ENCODE results near the gene FEM1B. TPM values are rescaled to one million over a fixed set of nuclear protein-coding genes. Genes with fewer than 3 reads are reported as not detected.

The FEM1B gene
- total RNA-seq, 2 donors from 2014 or later = 51.3 to 54.6 TPM

DNA sequence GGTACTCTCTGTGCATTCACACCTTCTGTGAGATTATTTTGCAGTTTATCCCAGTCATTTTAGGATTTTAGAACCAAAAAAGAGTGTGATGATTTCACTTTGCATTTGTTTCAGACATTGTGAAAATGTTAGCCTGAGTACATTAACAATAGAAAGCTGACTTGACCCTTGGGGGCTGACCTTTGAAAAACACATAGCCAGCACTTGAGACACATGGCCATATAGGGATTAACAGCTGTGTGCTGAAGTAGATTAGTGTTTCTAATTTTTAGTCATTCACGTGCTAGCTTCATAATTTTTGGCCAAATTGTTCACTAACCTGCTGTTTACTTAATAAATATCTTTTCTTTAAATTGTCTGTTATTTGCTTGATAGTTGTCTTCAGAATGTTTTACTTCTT is 3.5 kb downstream of the FEM1B start:
- no peaks in the 10 kb centered on the region for H3K27me3 Mint-ChIP-seq (ENCODE audit: low read depth)

DNA sequence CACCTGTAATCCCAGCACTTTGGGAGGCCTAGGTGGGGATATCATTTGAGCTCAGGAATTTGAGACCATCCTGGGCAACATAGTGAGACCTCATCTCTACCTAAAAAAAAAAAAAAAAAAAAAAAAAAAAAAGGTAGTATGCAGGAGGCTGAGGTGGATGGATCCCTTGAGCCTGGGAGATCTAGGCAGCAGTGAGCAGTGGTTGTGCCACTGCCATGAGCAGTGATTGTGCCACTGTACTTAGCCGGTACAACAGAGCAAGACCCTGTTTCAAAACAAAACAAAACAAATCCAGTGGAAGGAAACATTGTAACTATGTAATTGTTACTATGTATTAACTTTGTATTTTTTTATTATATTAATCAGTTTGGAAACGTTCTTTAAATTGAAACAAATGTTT is 5.9 kb downstream of the FEM1B start:
- H3K4me1 Mint-ChIP-seq (ENCODE audit: low read depth) = peaks cover 75% of the 10 kb centered on the region
- ATAC-seq (replicated peaks in 1 of 2) (no peak), DNase-seq (no peak)
- no peak overlapping the region for H3K27ac Mint-ChIP-seq
- peaks cover 11 to 32% of the 10 kb centered on the region in 2 donors for H3K36me3 Mint-ChIP-seq (ENCODE audit: insufficient read depth in 2 of 2)
- no peak overlapping the region for H3K4me3 Mint-ChIP-seq
- H3K27me3 Mint-ChIP-seq (ENCODE audit: low read depth) = no peaks in the 10 kb centered on the region
- no peaks in the 10 kb centered on the region for H3K9me3 Mint-ChIP-seq

More for the DNA sequence above, 3.5 kb downstream of the FEM1B start:
- DNase-seq (no peak), ATAC-seq (replicated peaks in 1 of 2) (no peak)
- Mint-ChIP-seq H3K4me3 (peak overlapping the region; percentile 94 to 100), H3K4me1 (ENCODE audit: low read depth) (peaks cover 65% of the 10 kb centered on the region), H3K36me3 (ENCODE audit: insufficient read depth in 2 of 2) (peaks cover 10 to 29% of the 10 kb centered on the region in 2 donors), H3K27ac (peak overlapping the region; percentile 52), H3K9me3 (no peaks in the 10 kb centered on the region)

- H3K9me3 Mint-ChIP-seq = no peaks in the 10 kb centered on the region
- ATAC-seq (replicated peaks in 1 of 2) (no peak), DNase-seq (no peak)
- no peaks in the 10 kb centered on the region for H3K27me3 Mint-ChIP-seq (ENCODE audit: low read depth)
- peaks cover 5 to 28% of the 10 kb centered on the region in 2 donors for H3K36me3 Mint-ChIP-seq (ENCODE audit: insufficient read depth in 2 of 2)
- peak overlapping the region; percentile 38 for H3K27ac Mint-ChIP-seq
- H3K4me3 Mint-ChIP-seq = peak overlapping the region in 1 of 2 donors; percentile 22
- H3K4me1 Mint-ChIP-seq (ENCODE audit: low read depth) = peaks cover 75% of the 10 kb centered on the region
Observed at GRCh38 chr15:68284616-68285258, 7.2 kb downstream of the FEM1B start.

GRCh38 chr15:68285259-68285980 is 7.9 kb downstream of the FEM1B start:
- Mint-ChIP-seq H3K4me1 (ENCODE audit: low read depth) (peaks cover 69% of the 10 kb centered on the region), H3K27ac (peak overlapping the region; percentile 38), H3K27me3 (ENCODE audit: low read depth) (no peaks in the 10 kb centered on the region), H3K9me3 (no peaks in the 10 kb centered on the region), H3K36me3 (ENCODE audit: insufficient read depth in 2 of 2) (peaks cover 8 to 25% of the 10 kb centered on the region in 2 donors), H3K4me3 (no peak overlapping the region)
- ATAC-seq (replicated peaks in 1 of 2) (no peak), DNase-seq (no peak)

DNA sequence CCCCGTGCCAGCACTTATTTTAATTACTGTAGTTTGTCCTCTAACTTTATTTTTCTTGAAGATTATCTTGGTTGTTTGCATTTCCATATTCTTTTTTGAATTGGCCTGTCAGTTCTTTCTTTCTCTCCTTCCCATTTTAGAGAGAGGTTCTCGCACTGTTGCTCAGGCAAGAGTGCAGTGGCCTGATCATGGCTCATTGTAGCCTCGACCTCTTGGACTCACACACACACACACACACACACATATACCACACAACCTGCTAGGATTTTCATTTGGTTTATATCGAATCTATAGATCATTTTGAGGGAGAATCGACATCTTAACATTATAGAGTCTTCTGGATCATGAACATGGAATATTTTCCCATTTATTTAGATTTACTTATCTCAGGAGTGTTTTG is 8.7 kb downstream of the FEM1B start:
- DNase-seq (no peak), ATAC-seq (replicated peaks in 1 of 2) (no peak)
- Mint-ChIP-seq H3K4me1 (ENCODE audit: low read depth) (peaks cover 60% of the 10 kb centered on the region), H3K27ac (peak overlapping the region; percentile 27), H3K36me3 (ENCODE audit: insufficient read depth in 2 of 2) (peaks cover 8 to 30% of the 10 kb centered on the region in 2 donors), H3K27me3 (ENCODE audit: low read depth) (no peaks in the 10 kb centered on the region), H3K4me3 (no peak overlapping the region), H3K9me3 (no peaks in the 10 kb centered on the region)

DNA sequence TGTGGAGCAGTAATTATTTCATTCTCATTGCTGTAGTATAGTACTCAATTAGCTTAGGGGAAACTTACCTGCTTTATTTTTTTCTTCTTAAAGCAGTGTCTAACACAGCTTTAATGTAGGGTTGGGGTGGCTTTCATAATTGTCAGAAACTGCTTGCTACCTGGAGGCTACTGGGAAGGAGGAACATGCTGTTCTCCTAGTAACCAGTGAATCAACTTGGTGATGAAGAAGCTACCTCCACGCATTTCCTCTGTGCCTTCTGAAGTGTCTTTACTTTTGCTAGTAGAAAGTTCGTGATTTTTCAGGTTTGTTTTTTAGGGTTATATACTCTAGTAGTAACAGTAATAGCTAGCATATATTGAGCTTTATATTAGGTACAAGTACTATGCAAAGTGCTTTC is 11.5 kb downstream of the FEM1B start:
- DNase-seq (no peak), ATAC-seq (replicated peaks in 1 of 2) (no peak)
- no peak overlapping the region for H3K4me3 Mint-ChIP-seq
- H3K27ac Mint-ChIP-seq = peak overlapping the region; percentile 31
- peaks cover 61% of the 10 kb centered on the region for H3K4me1 Mint-ChIP-seq (ENCODE audit: low read depth)
- no peaks in the 10 kb centered on the region for H3K27me3 Mint-ChIP-seq (ENCODE audit: low read depth)
- peaks cover 10 to 26% of the 10 kb centered on the region in 2 donors for H3K36me3 Mint-ChIP-seq (ENCODE audit: insufficient read depth in 2 of 2)
- H3K9me3 Mint-ChIP-seq = no peaks in the 10 kb centered on the region

DNA sequence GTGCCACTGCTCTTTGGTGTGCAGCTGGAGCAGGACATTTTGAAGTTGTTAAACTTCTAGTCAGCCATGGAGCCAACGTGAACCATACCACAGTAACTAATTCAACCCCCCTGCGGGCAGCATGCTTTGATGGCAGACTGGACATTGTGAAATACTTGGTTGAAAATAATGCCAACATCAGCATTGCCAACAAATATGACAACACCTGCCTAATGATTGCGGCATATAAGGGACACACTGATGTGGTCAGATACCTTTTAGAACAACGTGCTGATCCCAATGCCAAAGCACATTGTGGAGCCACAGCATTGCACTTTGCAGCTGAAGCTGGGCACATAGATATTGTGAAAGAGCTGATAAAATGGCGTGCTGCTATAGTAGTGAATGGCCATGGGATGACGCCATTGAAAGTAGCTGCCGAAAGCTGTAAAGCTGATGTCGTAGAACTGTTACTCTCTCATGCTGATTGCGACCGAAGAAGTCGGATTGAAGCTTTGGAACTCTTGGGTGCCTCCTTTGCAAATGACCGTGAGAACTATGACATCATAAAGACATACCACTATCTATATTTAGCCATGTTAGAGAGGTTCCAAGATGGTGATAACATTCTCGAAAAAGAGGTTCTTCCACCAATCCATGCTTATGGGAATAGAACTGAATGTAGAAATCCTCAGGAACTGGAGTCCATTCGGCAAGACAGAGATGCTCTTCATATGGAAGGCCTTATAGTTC is 12.2 kb downstream of the FEM1B start:
- Mint-ChIP-seq H3K27me3 (ENCODE audit: low read depth) (no peaks in the 10 kb centered on the region), H3K27ac (no peak overlapping the region), H3K36me3 (ENCODE audit: insufficient read depth in 2 of 2) (peaks cover 9 to 21% of the 10 kb centered on the region in 2 donors), H3K9me3 (no peaks in the 10 kb centered on the region), H3K4me3 (no peak overlapping the region), H3K4me1 (ENCODE audit: low read depth) (peaks cover 55% of the 10 kb centered on the region)
- no peak for ATAC-seq (replicated peaks in 1 of 2)
- DNase-seq = no peak

DNA sequence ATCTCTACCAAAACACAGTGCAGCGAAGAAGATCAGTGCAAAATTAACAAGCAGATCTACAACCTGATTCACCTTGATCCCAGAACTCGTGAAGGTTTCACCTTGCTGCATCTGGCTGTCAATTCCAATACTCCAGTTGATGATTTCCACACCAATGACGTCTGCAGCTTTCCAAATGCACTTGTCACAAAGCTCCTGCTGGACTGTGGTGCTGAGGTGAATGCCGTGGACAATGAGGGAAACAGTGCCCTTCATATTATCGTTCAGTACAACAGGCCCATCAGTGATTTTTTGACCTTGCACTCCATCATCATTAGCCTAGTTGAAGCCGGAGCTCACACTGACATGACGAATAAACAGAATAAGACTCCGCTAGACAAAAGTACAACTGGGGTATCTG is 13.2 kb downstream of the FEM1B start:
- H3K4me3 Mint-ChIP-seq = no peak overlapping the region
- no peak overlapping the region for H3K27ac Mint-ChIP-seq
- DNase-seq = no peak
- no peaks in the 10 kb centered on the region for H3K9me3 Mint-ChIP-seq
- peaks cover 7 to 14% of the 10 kb centered on the region in 2 donors for H3K36me3 Mint-ChIP-seq (ENCODE audit: insufficient read depth in 2 of 2)
- H3K4me1 Mint-ChIP-seq (ENCODE audit: low read depth) = peaks cover 46% of the 10 kb centered on the region
- ATAC-seq (replicated peaks in 1 of 2) = no peak
- no peaks in the 10 kb centered on the region for H3K27me3 Mint-ChIP-seq (ENCODE audit: low read depth)

DNA sequence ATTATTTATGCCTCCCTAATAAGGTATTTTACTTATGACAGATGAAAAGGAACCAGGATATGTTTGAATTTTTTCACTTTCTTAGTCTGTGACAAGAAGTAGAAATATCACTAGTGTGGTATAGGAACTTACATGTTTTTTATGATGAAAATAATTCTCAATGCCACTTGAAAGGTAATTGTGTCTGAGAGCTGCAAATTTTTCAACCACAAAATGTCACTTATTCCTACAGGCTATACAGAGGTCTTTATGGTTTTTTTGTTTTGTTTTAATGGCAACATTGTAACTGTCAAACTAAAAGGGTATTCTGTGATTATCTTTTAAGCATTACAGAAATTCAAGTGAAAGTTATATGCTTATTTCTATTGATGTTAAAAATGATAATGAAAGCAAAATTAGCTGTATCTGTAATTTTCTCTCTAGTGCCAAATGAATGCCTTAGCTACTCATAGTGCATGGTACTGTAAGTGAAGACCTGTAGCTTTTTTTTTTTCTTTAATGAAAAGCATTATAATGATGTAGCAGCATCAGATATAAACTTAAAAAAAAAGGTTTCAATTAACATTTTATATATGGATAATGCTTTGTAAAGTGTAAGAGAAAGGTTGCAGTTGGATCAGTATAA is 14.7 kb downstream of the FEM1B start:
- Mint-ChIP-seq H3K36me3 (ENCODE audit: insufficient read depth in 2 of 2) (peaks cover 5 to 11% of the 10 kb centered on the region in 2 donors), H3K27me3 (ENCODE audit: low read depth) (no peaks in the 10 kb centered on the region), H3K9me3 (no peaks in the 10 kb centered on the region), H3K27ac (peak overlapping the region; percentile 85), H3K4me1 (ENCODE audit: low read depth) (peaks cover 35% of the 10 kb centered on the region), H3K4me3 (no peak overlapping the region)
- no peak for DNase-seq
- no peak for ATAC-seq (replicated peaks in 1 of 2)

DNA sequence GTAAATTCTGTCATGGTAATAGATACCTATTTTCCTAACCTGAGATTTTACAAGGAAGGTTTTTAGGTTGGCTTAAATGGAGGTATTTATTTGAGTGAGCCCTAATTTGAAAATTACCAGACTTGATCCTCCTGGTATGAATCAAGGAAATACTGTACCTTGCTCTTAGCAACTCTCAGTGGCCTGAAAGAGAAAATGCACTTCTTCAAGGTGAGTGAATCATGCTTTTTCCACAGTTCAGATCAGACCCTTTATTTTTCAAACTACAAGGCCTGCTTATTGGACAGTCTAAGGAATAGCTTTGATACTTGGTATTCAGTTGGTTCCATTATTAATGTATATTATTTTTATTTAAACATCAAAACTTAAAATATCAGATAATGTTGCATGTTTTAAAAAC is 15.4 kb downstream of the FEM1B start:
- no peak for DNase-seq
- Mint-ChIP-seq H3K9me3 (no peaks in the 10 kb centered on the region), H3K4me1 (ENCODE audit: low read depth) (peaks cover 31% of the 10 kb centered on the region), H3K4me3 (no peak overlapping the region), H3K27ac (no peak overlapping the region), H3K36me3 (ENCODE audit: insufficient read depth in 2 of 2) (peaks cover 5 to 11% of the 10 kb centered on the region in 2 donors), H3K27me3 (ENCODE audit: low read depth) (no peaks in the 10 kb centered on the region)
- peak; percentile 35 to 40 for ATAC-seq (replicated peaks in 1 of 2)

DNA sequence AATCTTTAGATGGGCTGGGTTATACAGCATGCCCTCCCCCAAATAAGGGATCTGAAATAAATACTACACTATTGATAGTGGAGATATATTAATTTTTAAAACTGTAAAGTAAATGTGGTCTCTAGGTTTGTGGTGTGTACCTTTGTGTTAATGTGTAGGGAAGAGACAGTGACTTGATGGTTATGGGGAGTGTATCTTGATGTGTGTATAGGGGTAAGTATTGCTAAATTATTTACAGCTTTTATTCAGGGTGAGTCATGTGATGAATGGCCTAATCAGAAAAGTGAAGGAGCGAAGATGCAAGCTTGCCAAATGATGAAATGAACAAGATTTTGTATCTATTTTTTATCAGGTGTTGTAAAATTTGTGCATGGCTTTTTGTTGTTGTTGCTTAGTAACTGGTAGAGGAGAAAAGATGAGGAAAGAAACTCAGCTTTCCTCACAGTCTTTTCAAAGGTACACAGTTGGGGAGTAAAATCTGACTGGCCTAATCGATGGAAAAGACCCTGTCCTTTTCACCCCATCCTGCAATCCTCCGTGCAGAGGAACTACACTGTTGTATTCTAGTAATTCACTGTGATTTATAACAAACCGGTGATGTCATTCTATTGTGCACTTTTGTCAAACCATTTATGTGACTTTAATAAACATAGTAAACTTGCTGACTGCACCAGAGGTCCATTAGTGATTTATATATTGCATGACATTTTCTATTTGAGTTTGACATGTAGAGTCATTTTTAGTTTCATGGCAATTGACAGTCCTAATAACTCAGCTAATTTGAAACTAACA is 17.7 kb downstream of the FEM1B start:
- Mint-ChIP-seq H3K4me3 (no peak overlapping the region), H3K36me3 (ENCODE audit: insufficient read depth in 2 of 2) (peaks cover 4 to 11% of the 10 kb centered on the region in 2 donors), H3K27me3 (ENCODE audit: low read depth) (no peaks in the 10 kb centered on the region), H3K9me3 (no peaks in the 10 kb centered on the region), H3K4me1 (ENCODE audit: low read depth) (peaks cover 31% of the 10 kb centered on the region), H3K27ac (peak overlapping the region; percentile 50)
- no peak for ATAC-seq (replicated peaks in 1 of 2)
- no peak for DNase-seq

DNA sequence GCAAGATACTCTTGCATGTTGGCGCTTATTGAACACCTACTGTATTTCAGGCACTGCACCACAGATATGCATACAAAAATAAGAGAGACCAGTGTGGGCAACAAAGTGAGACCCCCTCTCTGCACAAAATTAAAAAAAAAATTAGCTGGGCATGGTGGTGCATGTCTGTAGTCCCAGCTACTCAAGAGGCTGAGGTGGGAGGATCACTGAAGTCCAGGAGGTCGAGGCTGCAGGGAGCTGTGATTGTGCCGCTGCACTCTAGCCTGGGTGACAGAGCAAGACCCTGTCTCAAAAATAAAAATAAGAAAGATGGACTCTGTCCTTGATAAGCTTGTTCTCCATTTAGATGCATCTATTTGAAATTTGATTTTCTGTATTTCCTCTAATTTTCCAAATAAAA is 20.8 kb downstream of the FEM1B start:
- ATAC-seq (replicated peaks in 1 of 2) (no peak), DNase-seq (no peak)
- H3K4me3 Mint-ChIP-seq = peak overlapping the region; percentile 55 to 90
- H3K27me3 Mint-ChIP-seq (ENCODE audit: low read depth) = no peaks in the 10 kb centered on the region
- peak overlapping the region; percentile 88 for H3K27ac Mint-ChIP-seq
- no peaks in the 10 kb centered on the region for H3K36me3 Mint-ChIP-seq (ENCODE audit: insufficient read depth in 2 of 2)
- H3K4me1 Mint-ChIP-seq (ENCODE audit: low read depth) = peaks cover 27% of the 10 kb centered on the region
- H3K9me3 Mint-ChIP-seq = no peaks in the 10 kb centered on the region

Data from activated T-cell treated with anti-CD3 and anti-CD28 coated beads, Interleukin-2, amount 50 U/mL, for 72 hours (primary cell).